SK-N-SH (cell line): ENCODE results near the gene LLGL2. TPM values are rescaled to one million over a fixed set of nuclear protein-coding genes. Genes with fewer than 3 reads are reported as not detected.

Experiments
- CTCF ChIA-PET: fragments of 300-600, 350-600 bp; formaldehyde crosslinking; extraction: SDS; loops from one replicate; lab custom pipeline; 2021; lab: Yijun Ruan, JAX
- POLR2A ChIA-PET: fragments of 350-600 bp; sonication (Branson Sonifier 250); formaldehyde crosslinking; extraction: SDS; loops from one replicate; lab custom pipeline; 2020; ENCODE audit warnings: antibody characterized with exemption, inconsistent platforms; lab: Yijun Ruan, JAX
- DNase-seq: peaks from one replicate; pipeline ENCODE4 v3.0.0; 2012
- H2AFZ ChIP-seq: fragments of 200-600 bp; sonication (generic); 2 replicates; pipeline ENCODE4 v1.8.1; 2016; ENCODE audit warnings: antibody characterized with exemption, mild to moderate bottlenecking, low read depth
- H3F3A ChIP-seq: fragments of 200-600 bp; sonication (generic); replicated peaks from 2 replicates; pipeline ENCODE3; 2016; ENCODE audit warnings: antibody characterized with exemption, mild to moderate bottlenecking; ENCODE audit not compliant: insufficient read depth
- H3K27ac ChIP-seq, 2 experiments: fragments of 200-500 bp in 1 of 2; fragments of 200-600 bp in 1 of 2; sonication (Bioruptor generic) in 1 of 2; sonication (generic), shearing (Covaris generic) in 1 of 2; 2 replicates each; pipeline versions ENCODE4 v1.5.1 to v1.6.1; 2014 to 2016; ENCODE audit warnings: low read depth in 2 of 2, inconsistent platforms in 1 of 2, low read length in 1 of 2, mild to moderate bottlenecking in 1 of 2, mixed read lengths in 1 of 2
- H3K27me3 ChIP-seq: fragments of 200-600 bp; sonication (generic), shearing (Covaris generic); 2 replicates; pipeline ENCODE4 v1.6.1; 2016; ENCODE audit warnings: mixed run types; ENCODE audit not compliant: insufficient read depth
- H3K36me3 ChIP-seq, 2 experiments: fragments of 200-500 bp in 1 of 2; fragments of 200-600 bp in 1 of 2; sonication (Bioruptor generic) in 1 of 2; sonication (generic) in 1 of 2; replicated peaks in 1 of 2; 2 replicates each; pipeline versions ENCODE3 to v1.5.1; 2014 to 2016; ENCODE audit warnings: low read length in 1 of 2, mild to moderate bottlenecking in 1 of 2; ENCODE audit not compliant: insufficient read depth in 2 of 2, control insufficient read depth in 1 of 2
- H3K4me1 ChIP-seq, 2 experiments: fragments of 200-500 bp in 1 of 2; fragments of 200-600 bp in 1 of 2; sonication (Bioruptor generic) in 1 of 2; sonication (generic), shearing (Covaris generic) in 1 of 2; 2 replicates each; pipeline versions ENCODE4 v1.5.1 to v1.6.1; 2014 to 2016; ENCODE audit warnings: low read depth in 1 of 2, low read length in 1 of 2, mixed run types in 1 of 2; ENCODE audit not compliant: insufficient read depth in 2 of 2, control insufficient read depth in 1 of 2
- H3K4me2 ChIP-seq: fragments of 200-600 bp; sonication (generic), shearing (Covaris generic); 2 replicates; pipeline ENCODE4 v1.6.1; 2017; ENCODE audit warnings: mixed run types
- H3K4me3 ChIP-seq, 2 experiments: fragments of 200-500 bp in 1 of 2; fragments of 200-600 bp in 1 of 2; sonication (Bioruptor generic) in 1 of 2; sonication (generic), shearing (Covaris generic) in 1 of 2; 2 replicates each; pipeline versions ENCODE4 v1.5.1 to v1.8.1; 2014 to 2016; ENCODE audit warnings: low read depth in 2 of 2, inconsistent platforms in 1 of 2, low read length in 1 of 2, mild to moderate bottlenecking in 1 of 2, mixed read lengths in 1 of 2, moderate library complexity in 1 of 2
- H3K79me2 ChIP-seq: fragments of 200-600 bp; sonication (generic); 2 replicates; pipeline ENCODE4 v1.8.1; 2017; ENCODE audit warnings: mild to moderate bottlenecking; ENCODE audit not compliant: insufficient read depth
- H3K9ac ChIP-seq: fragments of 200-600 bp; sonication (generic); 2 replicates; pipeline ENCODE4 v1.6.1; 2017; ENCODE audit warnings: mixed run types
- H3K9me2 ChIP-seq: fragments of 200-600 bp; sonication (generic); 2 replicates; pipeline ENCODE4 v1.6.1; 2017; ENCODE audit warnings: mixed run types
- H3K9me3 ChIP-seq: fragments of 200-600 bp; sonication (generic); 2 replicates; pipeline ENCODE4 v1.6.1; 2017; ENCODE audit warnings: mixed run types, mild to moderate bottlenecking, moderate library complexity
- H4K20me1 ChIP-seq: fragments of 200-600 bp; sonication (generic); 2 replicates; pipeline ENCODE4 v1.6.1; 2017; ENCODE audit warnings: mild to moderate bottlenecking, mixed run types; ENCODE audit not compliant: insufficient read depth
- CHD2 ChIP-seq: fragments of 150-350 bp; IDR thresholded peaks from 2 replicates; pipeline ENCODE4 v1.6.1; 2018; ENCODE audit warnings: low read length; ENCODE audit not compliant: partially characterized antibody
- EP300 ChIP-seq, 2 experiments: IDR thresholded peaks; 2 replicates each; pipeline versions ENCODE4 v1.4.0 to v1.6.1; 2012; ENCODE audit warnings: borderline replicate concordance in 1 of 2, low read depth in 1 of 2, low read length in 1 of 2
- FOSL2 ChIP-seq: IDR thresholded peaks from 2 replicates; pipeline ENCODE4 v1.4.0; 2012; ENCODE audit warnings: low read depth, mild to moderate bottlenecking, moderate library complexity, borderline replicate concordance
- GATA2 ChIP-seq: sonication (generic); formaldehyde crosslinking; IDR thresholded peaks from 2 replicates; pipeline ENCODE4 v1.5.0; 2020; ENCODE audit warnings: mild to moderate bottlenecking, missing genetic modification reagents
- MAX ChIP-seq: IDR thresholded peaks from 2 replicates; pipeline ENCODE4 v1.4.0; 2012; ENCODE audit warnings: low read depth
- MEF2A ChIP-seq: IDR thresholded peaks from 2 replicates; pipeline ENCODE4 v1.4.0; 2012; ENCODE audit warnings: low read depth, borderline replicate concordance
- MXI1 ChIP-seq: IDR thresholded peaks from 2 replicates; pipeline ENCODE4 v1.6.1; 2012; ENCODE audit warnings: mild to moderate bottlenecking, low read depth, low read length, improper control_type of control experiment
- PBX3 ChIP-seq: IDR thresholded peaks from 2 replicates; pipeline ENCODE4; 2012
- POLR2AphosphoS5 ChIP-seq: IDR thresholded peaks from 2 replicates; pipeline ENCODE4 v1.6.1; 2012; ENCODE audit warnings: low read depth, low read length
- REST ChIP-seq: IDR thresholded peaks from 2 replicates; pipeline ENCODE4 v1.6.1; 2012; ENCODE audit warnings: mild to moderate bottlenecking, low read depth, low read length, moderate library complexity
- SIN3A ChIP-seq: IDR thresholded peaks from 2 replicates; pipeline ENCODE4 v1.6.1; 2012; ENCODE audit warnings: low read depth, mild to moderate bottlenecking, low read length, moderate library complexity, borderline replicate concordance
- TAF1 ChIP-seq: IDR thresholded peaks from 2 replicates; pipeline ENCODE4 v1.6.1; 2012; ENCODE audit warnings: low read depth, mild to moderate bottlenecking, low read length, moderate library complexity, borderline replicate concordance
- TCF12 ChIP-seq: IDR thresholded peaks from 2 replicates; pipeline ENCODE4 v1.4.0; 2012
- USF1 ChIP-seq: IDR thresholded peaks from 2 replicates; pipeline ENCODE4 v1.4.0; 2012; ENCODE audit warnings: low read depth, borderline replicate concordance
- USF2 ChIP-seq: fragments of 150-350 bp; IDR thresholded peaks from 2 replicates; pipeline ENCODE4 v1.6.1; 2017; ENCODE audit warnings: antibody characterized with exemption, low read length, low read depth, borderline replicate concordance
- YY1 ChIP-seq: IDR thresholded peaks from 2 replicates; pipeline ENCODE4 v1.4.0; 2012; ENCODE audit warnings: low read depth, mild to moderate bottlenecking
- WGBS: methylation state at CpG from one replicate; pipeline ENCODE4 v1.1.6; 2017; ENCODE audit warnings: low lambda C conversion rate; 5-methylcytosine and 5-hydroxymethylcytosine counted together
- polyA plus RNA-seq, 3 experiments: library from polyadenylated mRNA; depleted of rRNA; stranded (reverse); fragments of >200 nt; gene quantifications; 2 replicates each; pipeline ENCODE4 v1.2.3, GENCODE V29; 2012

Gene LLGL2
- polyA plus RNA-seq, 1 of the 3 experiments (the other 2 are of a cell fraction), result 6.7 TPM

GRCh38 chr17:75568412-75569255, 43.1 kb downstream of the LLGL2 start (continued):
- TF ChIP-seq REST, result no peak
- no peak for TF ChIP-seq PBX3
- TF ChIP-seq EP300 (IDR thresholded peaks at IDR 0.05; ENCODE audit: borderline replicate concordance in 1 of 2, low read depth in 1 of 2, low read length in 1 of 2), result no peak
- no peak for TF ChIP-seq CHD2
- TF ChIP-seq POLR2AphosphoS5, result no peak

- no peaks in the 10 kb centered on the region for H3K9me2 ChIP-seq
- H2AFZ ChIP-seq, result no peak overlapping the region
- H3K4me1 ChIP-seq, result no peaks in the 10 kb centered on the region; a peak in 1 of 4 replicates
- no peaks in the 10 kb centered on the region for H3K27me3 ChIP-seq
- H4K20me1 ChIP-seq, result no peaks in the 10 kb centered on the region
- no peak for DNase-seq
- H3K4me2 ChIP-seq, result no peak overlapping the region
- TF ChIP-seq FOSL2, result no peak
- no peak for TF ChIP-seq EP300 (IDR thresholded peaks at IDR 0.05; ENCODE audit: borderline replicate concordance in 1 of 2, low read depth in 1 of 2, low read length in 1 of 2)
- TF ChIP-seq TCF12, result no peak
- TF ChIP-seq MEF2A, result no peak
- no peak for TF ChIP-seq SIN3A
- no peak for TF ChIP-seq MAX
- no peak for TF ChIP-seq TAF1
- TF ChIP-seq GATA2, result no peak
- no peak for TF ChIP-seq MXI1
- TF ChIP-seq CHD2, result no peak
- TF ChIP-seq USF1, result no peak
- no peak for TF ChIP-seq YY1
- TF ChIP-seq USF2, result no peak
- TF ChIP-seq, all 33 proteins: peak for 0
- Histone ChIP-seq H3K4me3 (no peak overlapping the region), H3K79me2 (no peaks in the 10 kb centered on the region), H3K9ac (no peak overlapping the region), H3K27ac (no peak overlapping the region), H3K9me3 (no peaks in the 10 kb centered on the region), H3K36me3 (no peaks in the 10 kb centered on the region), H3F3A (no peaks in the 10 kb centered on the region)
- WGBS, result 86% methylated on average over 24 of the region's 35 CpGs
- CTCF ChIA-PET, result interaction anchor here (1.1 to 1.7 kb wide), 4 partner anchors 19 to 74 kb away, joined by 3 to 11 read pairs (median 6); partner anchors contain the start of gene SMIM5
- POLR2A ChIA-PET, result no interaction called here
These were observed 44.7 kb downstream of the LLGL2 start for GRCh38 chr17:75570034-75570676.
